Fibroblast of skin of right biceps (primary cell): ENCODE results near the gene SMIM38.
"Not testable (repeated sequence)": the region's sequence is repeated elsewhere in the genome, so short reads cannot be mapped to it uniquely, and the experiment has no call there.

Experiments
- DNase-seq: peaks from one replicate; pipeline ENCODE4 v3.0.0-alpha.2; 2013

Gene SMIM38

DNA sequence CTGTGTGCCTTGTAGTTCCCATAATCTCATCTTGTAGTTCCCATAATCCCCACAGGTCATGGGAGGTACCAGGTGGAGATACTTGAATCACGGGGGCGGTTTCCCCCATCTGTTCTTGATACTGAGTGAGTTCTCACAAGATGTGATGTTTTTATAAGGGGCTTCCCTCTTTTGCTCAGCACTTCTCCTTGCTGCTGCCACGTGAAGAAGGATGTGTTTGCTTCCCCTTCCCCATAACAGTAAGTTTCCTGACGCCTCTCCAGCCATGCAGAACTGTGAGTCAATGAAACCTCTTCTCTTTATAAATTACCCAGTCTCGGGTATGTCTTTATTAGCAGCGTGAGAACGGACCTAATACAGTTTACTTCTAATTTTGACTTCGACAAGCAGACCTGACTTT lies 14.0 kb upstream of the SMIM38 start:
- no peak for DNase-seq

DNA sequence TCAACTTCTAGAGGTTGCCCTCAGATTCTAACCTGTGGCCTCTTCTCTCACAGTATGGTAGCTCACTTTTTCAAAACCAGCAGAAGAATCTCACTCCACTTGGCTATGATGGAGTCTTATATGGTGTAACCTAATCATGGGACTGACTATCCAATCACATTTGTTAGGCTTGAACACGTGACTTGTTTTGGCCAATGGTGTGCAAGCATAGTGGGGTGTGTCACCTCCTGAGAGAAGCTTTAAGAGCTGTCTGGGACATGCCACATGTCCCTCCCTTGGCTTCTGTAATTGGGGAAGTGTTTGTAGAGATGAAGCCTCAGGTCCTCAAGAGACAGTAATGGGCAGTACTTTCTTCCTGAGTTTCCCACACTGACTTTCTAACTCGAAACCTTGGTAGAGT lies 12.8 kb upstream of the SMIM38 start:
- no peak for DNase-seq

DNA sequence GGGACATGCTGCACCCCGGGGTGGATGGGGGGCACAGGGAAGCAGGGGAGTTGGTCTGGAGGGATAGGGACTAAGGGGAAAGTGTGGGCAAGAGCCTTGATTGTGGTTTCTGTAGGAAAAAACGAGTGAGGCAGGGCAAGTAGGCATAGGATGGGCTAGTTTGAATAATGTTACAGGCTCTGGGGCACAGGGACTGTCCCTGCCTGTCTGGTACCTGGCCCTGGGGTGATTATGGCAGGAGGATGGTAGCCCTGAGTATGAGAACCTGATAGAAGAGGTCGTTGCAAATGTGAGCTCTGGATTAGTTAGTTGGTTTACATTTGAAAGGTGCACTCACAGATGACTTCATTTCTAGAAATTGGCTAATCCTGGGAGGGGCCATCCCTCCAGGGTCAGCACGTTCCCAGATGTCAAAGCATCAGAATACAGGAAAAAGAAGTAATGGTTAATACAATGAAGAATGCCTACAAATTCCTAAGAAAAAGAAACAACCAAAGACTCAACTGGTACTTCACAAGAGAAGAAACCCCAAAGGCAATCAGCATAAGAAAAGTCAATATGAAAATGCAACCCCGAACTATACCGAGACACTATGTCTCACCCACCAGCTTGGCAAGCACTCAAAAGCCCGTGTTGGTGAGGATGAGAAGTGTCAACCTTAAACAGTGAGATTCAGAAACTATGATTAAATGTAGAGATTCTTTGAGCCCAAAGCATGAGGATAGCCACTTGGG lies 11.3 kb upstream of the SMIM38 start:
- peak; percentile 20 for DNase-seq

DNA sequence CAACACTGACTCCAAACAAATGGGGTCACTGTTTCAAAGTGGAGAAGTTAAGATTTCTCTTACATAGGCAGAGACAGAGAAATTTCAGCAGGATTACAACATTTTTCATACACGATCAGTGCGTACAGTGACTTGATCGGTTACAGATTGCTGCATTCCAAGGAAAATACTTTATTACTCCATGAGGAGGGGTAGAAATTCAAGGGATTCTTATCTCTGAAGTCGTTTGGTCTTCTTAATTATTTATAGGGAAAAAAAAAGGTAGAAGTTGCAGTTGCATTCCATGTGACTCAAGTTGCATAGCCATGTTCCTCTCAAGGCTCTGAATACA lies 10.7 kb upstream of the SMIM38 start:
- peak; percentile 78 for DNase-seq

DNA sequence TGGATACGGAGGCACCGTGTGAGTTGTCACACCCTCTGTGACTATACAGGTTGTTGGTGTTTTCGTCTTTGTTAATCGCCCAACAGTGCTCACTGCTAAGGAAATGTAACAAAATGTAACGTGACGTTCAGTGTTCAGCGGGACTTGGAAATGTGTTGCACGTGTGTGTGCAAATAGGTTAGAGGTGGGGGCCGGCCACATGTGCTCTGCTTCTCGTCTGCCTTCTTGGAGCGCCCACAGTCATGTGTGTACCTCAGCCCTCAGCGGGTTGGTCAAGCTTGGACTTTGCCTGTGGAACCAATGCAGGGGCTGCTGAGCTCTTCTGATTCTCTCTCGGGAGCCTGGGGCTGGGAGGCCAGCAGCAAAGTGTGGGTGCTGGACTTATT lies 7.4 kb upstream of the SMIM38 start:
- DNase-seq, result no peak

DNA sequence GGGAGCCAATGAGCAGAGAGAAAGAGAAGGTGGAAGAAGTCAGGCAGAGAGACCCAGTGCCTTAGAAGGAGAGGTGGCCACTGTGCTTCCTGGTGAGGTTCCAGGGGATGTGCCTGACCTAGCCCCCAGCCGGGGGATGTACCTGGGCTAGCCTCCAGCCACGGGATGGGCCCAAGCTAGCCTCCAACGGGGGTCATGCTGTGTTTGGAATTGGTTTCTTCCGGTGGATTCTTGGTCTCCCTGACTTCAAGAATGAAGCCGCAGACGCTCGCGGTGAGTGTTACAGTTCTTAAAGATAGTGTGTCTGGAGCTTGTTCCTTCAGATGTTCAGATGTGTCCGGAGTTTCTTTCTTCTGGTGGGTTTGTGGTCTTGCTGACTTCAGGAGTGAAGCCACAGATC lies 6.9 kb upstream of the SMIM38 start:
- DNase-seq, result no peak

DNA sequence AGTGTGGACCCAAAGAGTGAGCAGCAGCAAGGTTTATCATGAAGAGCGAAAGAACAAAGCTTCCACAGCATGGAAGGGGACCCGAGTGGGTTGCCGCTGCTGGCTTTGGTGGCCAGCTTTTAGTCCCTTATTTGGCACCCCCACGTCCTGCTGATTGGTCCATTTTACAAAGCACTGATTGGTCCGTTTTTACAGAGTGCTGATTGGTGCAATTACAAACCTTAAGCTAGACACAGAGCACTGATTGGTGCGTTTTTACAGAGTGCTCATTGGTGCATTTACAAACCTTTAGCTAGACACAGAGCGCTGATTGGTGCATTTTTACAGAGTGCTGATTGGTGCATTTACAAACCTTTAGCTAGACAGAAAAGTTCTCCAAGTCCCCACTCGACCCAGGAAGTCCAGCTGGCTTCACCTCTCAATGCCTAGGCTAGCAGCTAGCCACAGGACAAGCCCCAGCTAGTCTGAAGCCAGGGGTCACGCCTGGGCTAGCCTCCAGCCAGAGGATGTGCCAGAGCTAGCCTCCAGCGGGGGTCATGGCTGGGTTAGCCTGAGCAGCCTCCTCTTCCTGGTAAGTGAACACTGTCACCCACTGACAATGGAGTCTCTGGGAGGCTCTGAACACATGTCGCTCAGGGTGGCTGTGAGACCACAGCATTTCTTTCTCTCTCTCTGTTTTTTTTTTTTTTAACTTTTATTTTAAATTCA lies 6.2 kb upstream of the SMIM38 start:
- not testable (repeated sequence) for DNase-seq

DNA sequence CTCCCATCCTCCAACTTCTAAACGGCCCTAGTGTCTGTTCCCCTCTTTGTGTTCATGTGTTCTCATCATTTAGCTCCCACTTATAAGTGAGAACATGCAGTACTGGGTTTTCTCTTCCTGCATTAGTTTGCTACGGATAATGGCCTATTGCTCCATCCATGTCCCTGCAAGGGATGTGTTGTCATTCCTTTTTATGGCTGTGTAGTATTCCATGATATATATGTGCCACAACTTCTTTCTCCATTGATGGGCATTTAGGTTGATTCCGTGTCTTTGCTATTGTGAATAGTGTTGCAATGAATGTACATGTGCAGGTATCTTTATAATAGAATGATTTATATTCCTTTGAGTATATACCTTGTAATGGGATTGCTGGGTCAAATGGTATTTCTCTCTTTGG lies 5.6 kb upstream of the SMIM38 start:
- no peak for DNase-seq

DNA sequence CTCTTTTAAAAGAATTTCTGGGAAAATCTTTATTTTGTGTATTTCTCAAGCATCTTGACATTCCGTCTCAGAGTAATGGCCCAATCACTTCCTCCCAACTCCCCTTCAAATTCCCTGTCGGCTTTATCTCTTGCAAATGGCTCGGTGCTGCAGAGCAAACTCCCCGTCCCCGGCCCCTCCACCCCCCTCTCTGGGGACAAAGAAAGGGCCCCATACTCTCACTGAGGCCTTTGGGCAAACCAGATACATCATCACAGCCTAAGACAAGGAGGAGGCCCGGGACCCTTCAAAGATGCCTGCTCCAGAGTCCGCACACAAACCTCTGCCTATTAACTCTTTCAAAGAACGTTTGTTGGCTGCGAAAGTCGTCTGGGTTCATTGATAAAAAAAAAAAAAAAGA lies 3.9 kb upstream of the SMIM38 start:
- DNase-seq, result peak; percentile 16

DNA sequence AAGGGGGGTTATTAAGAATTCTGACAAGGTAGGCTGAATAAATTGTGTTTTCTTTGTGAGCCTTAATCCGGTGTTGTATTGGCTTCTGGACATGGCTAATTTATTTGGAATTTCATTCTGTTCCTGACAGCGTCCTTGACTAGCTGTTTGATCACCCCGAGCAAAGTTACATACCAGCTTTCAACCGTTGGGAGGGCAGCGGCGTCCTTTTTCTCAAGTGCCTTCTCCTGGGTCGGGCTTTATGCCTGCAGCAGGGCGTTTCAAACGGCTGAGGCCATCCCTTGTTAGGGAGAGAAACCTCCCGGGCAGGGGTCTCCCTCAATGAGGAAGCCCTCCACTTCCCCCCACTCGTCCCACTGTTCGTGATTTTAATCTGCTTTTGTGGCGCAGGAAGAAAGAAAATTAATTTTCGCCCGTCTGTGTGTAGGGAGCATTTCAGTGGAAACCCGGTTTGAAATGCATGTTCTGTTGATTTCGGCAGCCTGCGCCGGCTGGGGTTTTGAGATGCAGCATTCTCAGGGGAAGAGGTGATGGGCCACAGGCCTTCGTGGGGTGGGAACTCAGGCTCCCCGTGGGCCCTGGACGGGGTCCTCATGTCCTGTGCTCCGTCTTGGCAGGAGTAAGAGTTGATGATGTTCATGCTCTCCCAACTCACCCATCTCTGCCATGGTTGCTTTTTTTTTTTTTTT lies 2.9 kb upstream of the SMIM38 start:
- no peak for DNase-seq

DNA sequence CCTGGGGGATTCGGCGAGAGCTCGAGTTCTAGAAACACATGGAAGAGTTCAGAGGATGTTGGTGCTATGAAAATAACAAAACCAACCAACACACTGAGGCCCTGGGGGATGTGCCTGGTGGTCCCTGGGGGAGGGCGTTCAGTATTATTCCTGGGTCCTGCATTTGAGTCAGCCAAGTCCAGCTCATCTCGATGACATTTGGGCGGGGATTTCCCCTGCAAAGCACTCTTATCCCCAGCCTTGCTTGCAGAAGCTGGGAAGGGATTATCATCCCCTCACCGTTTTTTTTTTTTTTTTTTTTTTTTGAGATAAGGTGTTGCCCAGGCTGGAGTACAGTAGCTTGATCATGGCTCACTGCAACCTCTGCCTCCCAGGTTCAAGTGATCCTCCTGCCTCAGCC lies 2.1 kb upstream of the SMIM38 start:
- peak; percentile 75 for DNase-seq

DNA sequence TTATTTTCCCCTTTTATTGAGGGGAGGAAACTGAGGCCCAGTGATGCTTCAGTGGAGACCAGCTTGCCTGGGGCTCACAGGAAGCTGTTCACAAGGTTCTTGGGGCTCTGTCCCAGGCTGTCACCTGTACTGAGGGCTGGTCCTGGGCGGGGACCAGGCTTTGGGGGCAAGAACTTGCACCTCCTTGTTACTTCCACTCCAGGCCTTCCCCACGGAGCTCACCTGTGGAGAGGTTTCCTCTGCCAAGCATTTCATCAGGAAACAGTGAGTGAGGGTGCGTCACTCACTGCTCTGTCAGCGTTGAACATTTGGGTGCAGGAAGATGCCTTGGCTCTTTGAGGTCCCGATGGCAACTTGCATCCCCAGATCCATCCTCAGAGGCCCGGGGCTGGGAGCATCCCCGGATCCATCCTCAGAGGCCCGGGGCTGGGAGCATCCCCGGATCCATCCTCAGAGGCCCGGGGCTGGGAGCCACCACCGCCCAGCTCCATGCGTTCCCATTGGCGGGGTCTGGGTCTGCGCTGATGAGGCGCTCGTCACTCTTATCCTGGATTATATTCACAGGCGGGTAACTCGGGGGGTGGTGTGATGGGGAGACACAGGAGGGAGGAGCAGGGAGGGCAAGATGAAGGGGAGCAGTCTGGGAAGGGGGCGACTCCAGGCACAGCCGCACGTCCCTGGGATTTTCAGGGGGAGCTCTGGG lies 1.4 kb upstream of the SMIM38 start:
- no peak for DNase-seq

DNA sequence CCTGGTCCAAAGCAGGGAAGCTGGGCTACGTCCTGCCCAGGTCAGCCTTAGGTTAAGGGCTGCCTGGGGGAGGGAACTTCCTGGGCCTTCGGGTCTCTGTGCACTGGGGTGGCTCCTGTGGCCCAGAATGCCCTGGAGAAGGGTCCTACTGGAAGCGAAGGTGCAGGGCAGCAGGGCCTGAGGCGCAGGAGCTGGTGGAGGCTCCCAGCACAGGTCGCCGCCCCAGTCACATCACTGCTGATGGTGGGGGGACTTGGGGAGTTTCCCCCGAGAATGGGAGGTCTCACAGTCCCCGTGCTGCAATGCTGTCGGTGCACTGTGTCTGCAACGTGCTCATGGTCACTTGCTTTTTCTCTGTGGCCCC lies 815 bp upstream of the SMIM38 start:
- no peak for DNase-seq

DNA sequence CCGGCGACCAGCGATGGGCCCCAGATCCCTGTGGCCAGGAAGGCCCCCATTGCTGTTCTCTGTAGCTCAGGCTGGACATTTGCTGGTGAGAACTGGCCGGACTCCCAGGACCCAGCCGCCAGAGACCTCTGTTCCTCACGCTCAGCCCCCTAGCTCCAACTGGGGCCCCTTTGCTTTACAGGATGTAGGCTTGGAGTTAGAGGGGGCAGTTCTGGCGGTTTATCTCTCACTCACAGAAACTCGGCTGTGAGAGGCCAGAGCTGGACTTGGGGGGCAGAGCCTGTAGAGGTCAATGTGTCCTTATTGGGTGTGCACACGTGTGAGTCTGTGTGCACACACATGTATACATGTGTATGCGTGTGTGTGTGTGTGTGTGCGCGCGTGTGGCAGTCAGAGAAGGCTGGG lies 502 bp downstream of the SMIM38 start:
- DNase-seq, result no peak

DNA sequence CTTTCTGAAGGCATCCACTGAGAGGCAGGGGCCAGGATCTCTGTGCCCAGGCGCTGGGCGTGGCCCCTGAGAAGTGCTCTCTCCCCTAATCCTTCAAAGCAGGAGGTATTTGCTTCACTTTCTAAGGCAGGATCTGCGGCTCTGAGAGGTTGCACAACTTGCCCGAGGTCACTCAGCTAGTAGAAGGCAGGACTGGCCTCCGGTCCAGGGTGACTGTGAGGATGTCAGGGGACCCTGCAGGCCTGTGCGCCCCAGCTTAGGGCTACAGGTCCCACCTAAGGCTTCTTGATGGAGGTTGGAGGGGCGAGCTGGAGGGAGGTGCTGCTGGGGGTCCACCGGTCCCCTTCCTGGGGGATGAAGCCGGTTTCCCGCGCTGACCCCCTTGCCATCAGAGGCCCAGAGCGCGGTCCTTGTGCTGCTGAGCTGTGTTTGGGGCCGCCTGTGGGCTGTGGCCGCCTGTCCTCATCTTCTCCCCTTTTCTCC lies 979 bp downstream of the SMIM38 start:
- DNase-seq, result peak; percentile 22

DNA sequence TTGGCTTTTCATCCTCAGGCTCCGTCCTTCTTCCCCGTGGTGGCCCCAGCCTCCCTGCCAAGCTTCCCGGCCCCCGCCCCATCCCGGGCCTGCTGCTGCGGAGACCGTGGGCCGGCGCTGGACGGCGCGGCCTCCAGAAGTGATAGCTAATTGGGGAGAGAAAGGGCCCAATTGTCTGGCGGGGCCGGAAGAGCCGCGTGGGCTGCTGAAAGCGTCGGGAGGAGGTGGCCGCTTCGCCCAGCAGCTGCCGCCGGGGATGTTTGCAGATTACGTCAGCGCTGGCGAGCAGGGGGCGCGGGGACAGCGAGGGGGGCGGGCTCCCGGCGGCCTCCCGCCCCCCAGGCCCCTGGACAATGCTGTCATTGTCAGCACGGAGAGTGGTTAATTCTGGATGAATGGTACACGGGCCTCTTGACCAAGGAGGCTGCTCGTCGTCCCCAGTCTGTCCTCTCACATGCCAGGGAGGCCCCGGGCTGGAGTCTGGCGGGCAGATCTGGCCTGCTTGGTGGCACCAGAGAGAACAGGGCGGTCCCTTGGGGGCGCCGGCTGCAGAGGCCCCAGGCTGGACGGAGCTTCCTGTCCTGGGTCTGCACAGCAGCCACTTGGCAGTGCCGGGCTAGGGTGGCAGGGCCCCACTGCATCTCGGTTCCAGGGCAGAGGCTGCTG lies 1.6 kb downstream of the SMIM38 start:
- peak; percentile 67 for DNase-seq

DNA sequence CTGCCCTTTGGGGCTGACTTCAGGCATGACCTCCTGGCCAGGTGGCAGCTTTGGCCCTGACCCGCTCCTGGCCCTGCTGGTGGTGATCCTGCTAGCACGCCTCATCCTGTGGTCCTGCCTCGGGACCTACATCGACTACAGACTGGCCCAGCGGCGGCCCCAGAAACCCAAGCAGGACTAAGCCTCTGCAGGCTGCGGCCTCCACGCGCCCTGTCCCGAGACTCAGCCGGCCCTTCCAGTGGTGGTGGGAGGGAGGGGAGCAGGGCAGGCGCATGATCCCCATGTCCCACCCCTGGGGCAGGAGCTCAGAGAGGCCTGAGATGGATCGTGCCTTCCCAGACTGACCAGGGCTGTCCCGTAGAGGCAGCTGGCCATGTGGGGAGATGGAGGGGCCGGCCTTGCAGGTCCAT lies 2.1 kb downstream of the SMIM38 start:
- DNase-seq, result no peak

DNA sequence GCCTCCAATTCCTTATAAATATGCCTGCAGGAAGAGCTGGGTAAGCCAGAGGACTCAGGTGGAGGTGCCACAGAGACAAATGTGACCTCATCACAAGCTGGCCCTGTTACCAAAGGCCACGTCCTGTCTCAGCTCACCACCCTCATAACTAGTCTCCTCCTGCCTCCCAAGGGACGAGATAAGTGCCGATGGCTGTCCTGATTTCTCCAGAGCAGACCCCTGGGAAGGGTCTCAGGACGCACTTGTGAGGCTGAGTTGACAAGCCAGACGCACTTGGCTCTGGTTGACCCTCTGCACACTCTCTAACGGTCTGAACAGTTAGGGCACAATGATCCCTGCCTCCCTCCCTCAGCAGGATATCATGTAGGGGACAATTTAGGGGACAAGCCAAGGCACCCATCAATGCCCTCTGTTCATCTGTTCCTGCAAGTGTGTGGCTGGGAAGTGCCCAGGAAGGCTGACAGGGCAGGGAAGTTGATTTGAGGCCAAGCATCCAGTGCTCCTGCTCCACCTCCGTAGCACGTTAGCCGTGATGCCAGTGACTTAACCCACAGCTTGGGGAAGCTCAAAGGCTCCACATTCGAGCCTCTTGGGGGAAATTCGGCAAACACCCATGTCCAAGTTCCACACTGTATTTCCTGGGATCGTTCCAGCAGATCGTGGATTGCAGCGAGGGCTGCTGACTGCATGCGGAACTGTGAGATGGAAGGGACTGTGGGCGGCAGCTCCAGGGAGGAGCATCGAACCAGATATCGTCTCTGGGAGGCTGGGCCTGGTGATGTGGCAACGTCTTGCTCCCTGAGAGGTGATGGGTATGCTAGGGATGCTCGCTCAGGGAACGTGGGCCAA lies 2.8 kb downstream of the SMIM38 start:
- DNase-seq, result no peak

DNA sequence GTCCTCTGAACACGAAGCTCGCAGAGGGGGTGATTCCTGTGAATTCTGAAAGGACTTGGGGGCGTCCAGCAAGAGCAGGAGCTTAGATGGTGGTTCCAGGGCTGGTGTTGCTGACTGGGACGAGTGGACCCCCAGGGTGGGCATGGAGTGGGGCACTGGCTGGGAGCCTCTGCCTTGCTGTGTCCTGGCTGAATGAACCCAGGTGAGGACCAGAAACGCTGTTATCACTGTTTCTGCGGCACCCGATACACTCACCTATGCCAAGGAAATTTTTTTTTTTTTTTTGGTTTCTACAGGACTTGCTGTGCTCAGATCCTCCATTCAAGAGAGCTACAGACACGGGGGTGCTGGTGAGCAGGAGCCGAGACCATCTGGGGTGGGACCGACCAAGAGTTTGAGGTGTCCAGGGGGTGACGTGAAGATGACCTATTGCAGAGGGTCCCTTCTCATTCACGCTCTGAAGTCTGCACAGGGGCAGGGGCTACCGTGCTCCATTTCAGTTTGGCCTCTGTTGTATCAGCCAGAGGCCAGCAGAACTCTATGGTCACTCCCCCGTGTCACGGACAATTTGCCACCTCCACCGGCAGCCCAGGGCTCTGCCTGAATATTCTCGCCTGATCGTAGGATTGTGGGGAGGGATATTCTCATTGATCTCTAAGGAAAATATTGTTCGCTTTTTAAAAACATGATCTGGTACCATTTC lies 3.6 kb downstream of the SMIM38 start:
- no peak for DNase-seq

DNA sequence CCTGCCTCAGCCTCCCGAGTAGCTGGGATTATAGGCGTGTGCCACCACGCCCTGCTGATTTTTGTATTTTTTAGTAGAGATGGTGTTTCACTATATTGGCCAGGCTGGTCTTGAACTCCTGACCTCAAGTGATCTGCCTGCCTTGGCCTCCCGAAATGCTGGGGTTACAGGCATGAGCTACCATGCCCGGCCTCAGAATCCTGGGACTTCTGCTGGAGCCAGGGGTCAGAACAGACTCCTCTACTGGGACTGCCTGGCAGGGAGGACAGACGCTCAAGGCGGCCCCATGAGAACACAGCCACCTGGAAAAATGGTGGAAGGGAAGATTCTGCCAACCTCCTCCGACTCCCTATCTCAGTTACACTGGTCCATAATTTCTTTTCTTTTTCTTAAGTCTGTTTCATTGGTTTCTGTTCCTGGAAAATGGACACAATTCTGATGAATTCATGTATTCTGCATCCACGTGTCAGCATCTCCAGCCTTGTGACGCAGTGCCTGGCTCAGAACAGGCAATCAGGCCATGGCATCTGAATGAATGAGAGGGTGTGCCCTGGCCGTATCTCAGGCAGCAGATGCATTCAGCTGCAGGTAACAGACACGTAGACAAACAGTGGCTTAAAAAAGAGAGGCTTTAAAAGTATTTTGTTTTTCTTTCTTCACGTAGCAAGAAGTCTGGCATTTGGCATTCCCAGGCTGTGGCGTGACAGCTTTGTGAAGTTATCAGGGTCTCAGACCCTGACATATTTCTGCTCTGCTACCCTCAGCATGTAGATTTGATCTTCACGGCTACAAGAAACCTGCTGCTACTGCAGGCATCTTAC lies 4.8 kb downstream of the SMIM38 start:
- no peak for DNase-seq

DNA sequence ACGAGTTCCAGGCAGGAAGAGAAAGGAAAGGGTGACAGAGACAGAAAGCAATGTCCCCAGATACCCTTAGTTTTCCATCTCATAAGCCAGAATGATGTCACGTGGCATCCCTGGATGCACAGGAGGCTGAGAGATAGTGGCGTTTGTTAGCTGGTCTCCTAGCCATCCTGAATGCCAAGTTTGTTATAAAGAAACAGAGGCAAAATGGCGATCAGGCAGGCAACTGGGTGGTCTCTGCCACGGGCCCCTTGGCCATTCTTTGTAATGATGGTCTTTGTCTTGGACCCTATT lies 5.3 kb downstream of the SMIM38 start:
- no peak for DNase-seq
